Left ventricle myocardium inferior (tissue), 1 donor: Measurements from ENCODE around the gene DCN. TPM values are rescaled to one million over a fixed set of nuclear protein-coding genes. Genes with fewer than 3 reads are reported as not detected.

Source experiments
- DNase-seq: peaks from one replicate; pipeline ENCODE4 v3.0.0-alpha.2; 2020
- H3K27ac ChIP-seq: fragments of 200-600 bp; replicated peaks from 2 replicates; pipeline ENCODE4 v1.8.0; 2021
- H3K27me3 ChIP-seq: fragments of 200-600 bp; 2 replicates; pipeline ENCODE4 v1.8.0; 2021; ENCODE audit warnings: low read depth
- H3K36me3 ChIP-seq: fragments of 200-600 bp; 2 replicates; pipeline ENCODE4 v1.8.0; 2021
- H3K4me1 ChIP-seq: fragments of 200-600 bp; 2 replicates; pipeline ENCODE4 v1.8.0; 2021
- H3K4me3 ChIP-seq: fragments of 200-600 bp; 2 replicates; pipeline ENCODE4 v1.8.0; 2021; ENCODE audit warnings: mild to moderate bottlenecking, moderate library complexity
- H3K9me3 ChIP-seq: fragments of 200-600 bp; replicated peaks from 2 replicates; pipeline ENCODE4 v1.8.0; 2021
- intact Hi-C: fragments of 100-400 bp; cut with micrococcal nuclease; formaldehyde crosslinking; loops from one replicate; pipeline ENCODE4 v1.11.0; 2022
- total RNA-seq: library from RNA; stranded (reverse); fragmentation: NEBNext Ultra II Directional; extraction: Animal tissue kit (Norgen Biotek cat#: 25700); gene quantifications from one replicate; pipeline ENCODE4 v1.2.1, GENCODE V29; 2021
- TF ChIP-seq, protein P1 (sequence below): fragments of 200-600 bp; IDR thresholded peaks from 2 replicates; pipeline ENCODE4 v1.8.0; 2021; ENCODE audit warnings: antibody characterized with exemption, mild to moderate bottlenecking, borderline replicate concordance
- donor health status: DM: no; HTN: yes; CAD: no; lungs with severe emphysema.

DCN gene
- total RNA-seq, 1 donor from 2014 or later: 716 TPM

DNA sequence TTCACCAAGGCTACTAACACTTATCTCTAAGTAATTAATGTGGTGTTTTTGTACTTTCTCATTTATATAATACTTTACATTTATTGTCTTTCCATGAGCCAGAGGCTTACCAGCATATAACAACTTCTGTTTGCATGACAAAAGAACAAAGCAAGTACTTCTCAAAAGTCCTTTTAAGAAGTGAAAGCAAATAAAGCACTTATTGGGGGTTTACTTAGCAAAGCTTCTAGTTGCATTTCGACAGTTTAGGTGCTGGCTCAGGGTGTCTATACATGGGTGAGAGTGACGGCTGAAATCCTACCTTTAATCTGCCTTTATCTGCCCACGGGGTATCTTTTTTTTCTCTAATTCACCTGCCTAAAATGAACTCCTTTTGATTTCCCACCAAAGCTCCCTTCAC lies 21.0 kb upstream of the DCN start:
- Histone ChIP-seq H3K9me3 (peaks cover 13% of the 10 kb centered on the region), H3K27ac (no peak overlapping the region), H3K27me3 (no peaks in the 10 kb centered on the region), H3K36me3 (no peaks in the 10 kb centered on the region), H3K4me3 (no peak overlapping the region), H3K4me1 (no peaks in the 10 kb centered on the region)
- TF ChIP-seq, protein P1, sequence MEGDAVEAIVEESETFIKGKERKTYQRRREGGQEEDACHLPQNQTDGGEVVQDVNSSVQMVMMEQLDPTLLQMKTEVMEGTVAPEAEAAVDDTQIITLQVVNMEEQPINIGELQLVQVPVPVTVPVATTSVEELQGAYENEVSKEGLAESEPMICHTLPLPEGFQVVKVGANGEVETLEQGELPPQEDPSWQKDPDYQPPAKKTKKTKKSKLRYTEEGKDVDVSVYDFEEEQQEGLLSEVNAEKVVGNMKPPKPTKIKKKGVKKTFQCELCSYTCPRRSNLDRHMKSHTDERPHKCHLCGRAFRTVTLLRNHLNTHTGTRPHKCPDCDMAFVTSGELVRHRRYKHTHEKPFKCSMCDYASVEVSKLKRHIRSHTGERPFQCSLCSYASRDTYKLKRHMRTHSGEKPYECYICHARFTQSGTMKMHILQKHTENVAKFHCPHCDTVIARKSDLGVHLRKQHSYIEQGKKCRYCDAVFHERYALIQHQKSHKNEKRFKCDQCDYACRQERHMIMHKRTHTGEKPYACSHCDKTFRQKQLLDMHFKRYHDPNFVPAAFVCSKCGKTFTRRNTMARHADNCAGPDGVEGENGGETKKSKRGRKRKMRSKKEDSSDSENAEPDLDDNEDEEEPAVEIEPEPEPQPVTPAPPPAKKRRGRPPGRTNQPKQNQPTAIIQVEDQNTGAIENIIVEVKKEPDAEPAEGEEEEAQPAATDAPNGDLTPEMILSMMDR: no peak
- intact Hi-C loops: no loop called here
- DNase-seq: no peak

DNA sequence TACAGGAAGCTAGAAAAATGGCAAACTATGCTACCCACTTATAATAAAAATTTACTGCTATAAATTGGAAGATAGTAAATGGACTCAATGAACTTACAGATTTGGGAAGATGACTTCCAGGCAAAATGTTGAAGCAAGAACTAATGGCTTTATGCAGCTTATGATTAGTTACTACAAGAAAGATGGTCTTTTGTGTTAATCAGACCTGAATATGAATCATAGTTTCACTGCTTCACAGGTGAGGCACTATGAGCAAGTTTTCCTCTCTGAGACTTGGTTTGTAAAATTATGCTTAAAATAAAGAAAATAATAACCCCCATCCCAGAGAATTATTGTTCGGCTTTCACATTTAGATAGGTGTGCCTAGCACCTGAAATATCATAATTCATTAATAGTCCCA lies 19.8 kb upstream of the DCN start:
- intact Hi-C loops: no loop called here
- H3K4me1 ChIP-seq: no peaks in the 10 kb centered on the region
- H3K36me3 ChIP-seq: no peaks in the 10 kb centered on the region
- no peak overlapping the region for H3K27ac ChIP-seq
- TF ChIP-seq, protein P1: no peak
- peaks cover 13% of the 10 kb centered on the region for H3K9me3 ChIP-seq
- H3K27me3 ChIP-seq: no peaks in the 10 kb centered on the region
- no peak for DNase-seq
- no peak overlapping the region for H3K4me3 ChIP-seq

DNA sequence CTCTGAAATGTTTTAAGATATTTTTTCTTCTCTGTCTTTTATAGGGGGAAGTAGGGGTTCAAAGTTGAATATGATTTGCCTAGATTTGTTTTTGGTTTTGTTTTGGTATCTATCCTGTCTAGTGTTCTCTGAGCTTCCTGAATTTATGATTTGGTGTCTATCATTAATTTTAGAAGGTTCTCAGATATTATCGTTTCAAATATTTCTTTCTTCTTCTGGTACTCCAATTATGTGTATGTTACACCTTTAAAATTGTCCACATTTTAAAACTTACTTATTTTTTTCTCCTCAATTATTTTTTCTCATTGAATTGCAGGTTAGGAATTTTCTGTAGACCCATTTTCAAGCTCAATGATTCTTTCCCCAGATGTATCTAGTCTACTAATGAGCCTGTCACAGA lies 13.8 kb upstream of the DCN start:
- DNase-seq: no peak
- TF ChIP-seq, protein P1: no peak
- intact Hi-C loops: no loop called here

DNA sequence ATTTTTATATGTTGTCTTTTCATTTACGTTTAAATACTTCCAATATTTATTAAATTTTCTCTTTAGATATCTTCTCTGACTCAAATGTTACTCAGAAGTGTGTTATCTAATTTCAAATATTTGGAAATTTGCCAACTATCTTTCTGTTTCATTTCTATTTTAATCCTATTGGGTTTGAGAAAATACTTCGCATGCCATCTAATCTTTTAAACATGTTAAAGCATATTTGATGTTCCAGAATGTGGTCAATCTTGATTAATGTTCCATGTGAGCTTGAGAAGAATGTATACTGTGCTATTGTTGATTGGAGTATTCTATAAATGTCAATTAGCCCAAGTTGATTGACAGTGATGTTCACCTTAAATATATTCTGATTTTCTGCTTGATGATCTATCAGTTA lies 11.9 kb upstream of the DCN start:
- intact Hi-C loops: no loop called here
- H3K27ac ChIP-seq: no peak overlapping the region
- DNase-seq: no peak
- H3K36me3 ChIP-seq: no peaks in the 10 kb centered on the region
- TF ChIP-seq, protein P1: no peak
- H3K4me3 ChIP-seq: no peak overlapping the region
- H3K9me3 ChIP-seq: peaks cover 38% of the 10 kb centered on the region
- H3K4me1 ChIP-seq: no peaks in the 10 kb centered on the region
- H3K27me3 ChIP-seq: no peaks in the 10 kb centered on the region

More for the DNA sequence above, 13.8 kb upstream of the DCN start:
- Histone ChIP-seq H3K27ac (no peak overlapping the region), H3K9me3 (peaks cover 37% of the 10 kb centered on the region), H3K4me3 (no peak overlapping the region), H3K36me3 (no peaks in the 10 kb centered on the region), H3K4me1 (no peaks in the 10 kb centered on the region), H3K27me3 (no peaks in the 10 kb centered on the region)

DNA sequence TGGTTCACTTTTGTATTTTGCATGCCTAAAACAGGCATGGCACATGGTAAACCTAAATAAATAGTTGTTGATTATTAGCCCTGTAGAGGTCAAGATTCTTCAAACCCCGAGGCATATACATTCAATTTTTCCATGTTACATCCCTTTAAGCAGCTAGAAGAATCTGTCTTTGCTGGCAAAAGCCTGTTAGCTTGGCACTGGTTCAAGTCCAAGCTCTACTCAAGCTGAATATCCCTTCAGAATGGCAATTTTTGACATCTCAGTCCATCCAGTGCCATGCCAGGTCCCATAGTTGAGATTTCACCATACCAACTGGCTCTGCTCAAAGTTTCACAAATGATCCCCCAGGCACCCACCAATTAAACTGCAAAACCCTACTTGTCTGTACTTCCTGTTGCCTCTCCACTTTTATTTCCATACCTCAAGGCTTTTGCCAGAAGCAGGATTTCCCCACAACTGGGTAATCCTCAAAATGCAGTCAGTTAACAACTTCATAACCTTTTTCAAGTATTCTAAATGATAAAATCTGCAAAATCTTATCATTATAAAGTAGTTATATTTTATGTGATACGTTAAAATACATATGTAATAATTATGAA lies 9.0 kb upstream of the DCN start:
- intact Hi-C loops: no loop called here
- H3K27ac ChIP-seq: no peak overlapping the region
- no peaks in the 10 kb centered on the region for H3K4me1 ChIP-seq
- no peak for DNase-seq
- H3K4me3 ChIP-seq: no peak overlapping the region
- no peaks in the 10 kb centered on the region for H3K27me3 ChIP-seq
- TF ChIP-seq, protein P1: no peak
- peaks cover 17% of the 10 kb centered on the region for H3K9me3 ChIP-seq
- no peaks in the 10 kb centered on the region for H3K36me3 ChIP-seq
